ENCODE data around the gene TK2.
"Not testable (repeated sequence)": the region's sequence is repeated elsewhere in the genome, so short reads cannot be mapped to it uniquely, and the experiment has no call there.

The TK2 gene

GRCh38 chr16:66508248-66508913 is 41.5 kb downstream of the TK2 start:
- no peak for DNase-seq (ENCODE audit: low read depth in 1 of 2, low spot score in 1 of 2)

- DNase-seq (ENCODE audit: low read depth in 1 of 2, low spot score in 1 of 2) = no peak
These were observed 42.1 kb downstream of the TK2 start for GRCh38 chr16:66507731-66508239.

- DNase-seq (ENCODE audit: low read depth in 1 of 2, low spot score in 1 of 2) = no peak
These were observed 46.3 kb downstream of the TK2 start for GRCh38 chr16:66503612-66504011.

GRCh38 chr16:66503030-66503429 is 46.9 kb downstream of the TK2 start:
- DNase-seq (ENCODE audit: low read depth in 1 of 2, low spot score in 1 of 2) = no peak

GRCh38 chr16:66502020-66502913 is 47.7 kb downstream of the TK2 start:
- no peak for DNase-seq (ENCODE audit: low read depth in 1 of 2, low spot score in 1 of 2)

- not testable (repeated sequence) for DNase-seq (ENCODE audit: low read depth in 1 of 2, low spot score in 1 of 2)
These were observed 48.4 kb downstream of the TK2 start for GRCh38 chr16:66501563-66501962.

GRCh38 chr16:66497921-66498320 is 52.0 kb downstream of the TK2 start:
- not testable (repeated sequence) for DNase-seq (ENCODE audit: low read depth in 1 of 2, low spot score in 1 of 2)

- not testable (repeated sequence) for DNase-seq (ENCODE audit: low read depth in 1 of 2, low spot score in 1 of 2)
These were observed 53.7 kb downstream of the TK2 start for GRCh38 chr16:66496226-66496625.

GRCh38 chr16:66495440-66495839 is 54.5 kb downstream of the TK2 start:
- DNase-seq (ENCODE audit: low read depth in 1 of 2, low spot score in 1 of 2) = no peak

- no peak for DNase-seq (ENCODE audit: low read depth in 1 of 2, low spot score in 1 of 2)
These were observed 55.0 kb downstream of the TK2 start for GRCh38 chr16:66494916-66495315.

- no peak for DNase-seq (ENCODE audit: low read depth in 1 of 2, low spot score in 1 of 2)
These were observed 56.2 kb downstream of the TK2 start for GRCh38 chr16:66493490-66494401.

GRCh38 chr16:66491716-66492064 is 58.2 kb downstream of the TK2 start:
- DNase-seq (ENCODE audit: low read depth in 1 of 2, low spot score in 1 of 2) = no peak

GRCh38 chr16:66490774-66491715 is 58.9 kb downstream of the TK2 start:
- DNase-seq (ENCODE audit: low read depth in 1 of 2, low spot score in 1 of 2) = no peak

- no peak for DNase-seq (ENCODE audit: low read depth in 1 of 2, low spot score in 1 of 2)
These were observed 60.1 kb downstream of the TK2 start for GRCh38 chr16:66489818-66490217.

- no peak for DNase-seq (ENCODE audit: low read depth in 1 of 2, low spot score in 1 of 2)
These were observed 60.5 kb downstream of the TK2 start for GRCh38 chr16:66489385-66489784.

- no peak for DNase-seq (ENCODE audit: low read depth in 1 of 2, low spot score in 1 of 2)
These were observed 61.4 kb downstream of the TK2 start for GRCh38 chr16:66488505-66488904.

- no peak for DNase-seq (ENCODE audit: low read depth in 1 of 2, low spot score in 1 of 2)
These were observed 62.2 kb downstream of the TK2 start for GRCh38 chr16:66487580-66488275.

GRCh38 chr16:66486773-66487579 is 62.9 kb downstream of the TK2 start:
- no peak for DNase-seq (ENCODE audit: low read depth in 1 of 2, low spot score in 1 of 2)

All from activated T-helper 1 cell treated with anti-CD3 and anti-CD28 coated beads, Interleukin-2, amount 50 U/mL, for 16 hours (primary cell).